ENCODE measurements around the gene NOC3L. TPM values are rescaled to one million over a fixed set of nuclear protein-coding genes. Genes with fewer than 3 reads are reported as not detected.

The NOC3L gene
- total RNA-seq, 2 donors from 2014 or later = 13.5 to 14.8 TPM

DNA sequence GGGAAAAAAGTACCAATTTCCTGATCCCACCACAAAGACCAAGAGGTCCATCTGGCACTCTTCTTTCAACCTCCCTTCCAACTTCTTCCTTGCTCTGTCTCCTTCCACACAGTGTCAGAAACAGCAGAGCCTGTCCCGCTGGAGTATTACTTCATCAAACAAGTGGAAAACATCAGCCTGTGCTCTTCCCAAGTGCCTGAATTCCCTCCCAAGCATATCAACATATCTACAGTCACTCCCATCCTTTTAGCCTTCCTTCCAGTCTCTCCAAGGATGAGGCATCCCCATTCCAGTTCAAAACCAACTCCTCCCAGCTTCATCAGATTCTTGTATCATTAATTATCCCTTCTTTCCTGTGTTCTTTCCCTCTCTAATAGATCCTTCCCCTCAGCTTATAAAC lies 1.7 kb upstream of the NOC3L start:
- no peaks in the 10 kb centered on the region for H3K36me3 ChIP-seq (replicated peaks in 1 of 2; ENCODE audit: insufficient read depth in 1 of 2, low read depth in 2 of 2)
- WGBS, 2 donors = 67 to 76% methylated on average over 1 of the region's 1 CpG
- intact Hi-C loops (cut with DNase I) = loop anchor here (10.0 kb wide), 1 partner anchor 80 kb away; no protein-coding TSS in a partner anchor
- no peaks in the 10 kb centered on the region for H3K9me3 ChIP-seq
- H3K27ac ChIP-seq = no peak overlapping the region
- no peak for DNase-seq
- ATAC-seq = no peak
- no peak overlapping the region for H3K4me3 ChIP-seq
- H3K27me3 ChIP-seq = no peaks in the 10 kb centered on the region
- H3K4me1 ChIP-seq = peaks cover 11% of the 10 kb centered on the region
- TF ChIP-seq POLR2A (IDR thresholded peaks at IDR 0.05) = no peak
- TF ChIP-seq, protein P1, sequence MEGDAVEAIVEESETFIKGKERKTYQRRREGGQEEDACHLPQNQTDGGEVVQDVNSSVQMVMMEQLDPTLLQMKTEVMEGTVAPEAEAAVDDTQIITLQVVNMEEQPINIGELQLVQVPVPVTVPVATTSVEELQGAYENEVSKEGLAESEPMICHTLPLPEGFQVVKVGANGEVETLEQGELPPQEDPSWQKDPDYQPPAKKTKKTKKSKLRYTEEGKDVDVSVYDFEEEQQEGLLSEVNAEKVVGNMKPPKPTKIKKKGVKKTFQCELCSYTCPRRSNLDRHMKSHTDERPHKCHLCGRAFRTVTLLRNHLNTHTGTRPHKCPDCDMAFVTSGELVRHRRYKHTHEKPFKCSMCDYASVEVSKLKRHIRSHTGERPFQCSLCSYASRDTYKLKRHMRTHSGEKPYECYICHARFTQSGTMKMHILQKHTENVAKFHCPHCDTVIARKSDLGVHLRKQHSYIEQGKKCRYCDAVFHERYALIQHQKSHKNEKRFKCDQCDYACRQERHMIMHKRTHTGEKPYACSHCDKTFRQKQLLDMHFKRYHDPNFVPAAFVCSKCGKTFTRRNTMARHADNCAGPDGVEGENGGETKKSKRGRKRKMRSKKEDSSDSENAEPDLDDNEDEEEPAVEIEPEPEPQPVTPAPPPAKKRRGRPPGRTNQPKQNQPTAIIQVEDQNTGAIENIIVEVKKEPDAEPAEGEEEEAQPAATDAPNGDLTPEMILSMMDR (IDR thresholded peaks at IDR 0.05) = no peak

DNA sequence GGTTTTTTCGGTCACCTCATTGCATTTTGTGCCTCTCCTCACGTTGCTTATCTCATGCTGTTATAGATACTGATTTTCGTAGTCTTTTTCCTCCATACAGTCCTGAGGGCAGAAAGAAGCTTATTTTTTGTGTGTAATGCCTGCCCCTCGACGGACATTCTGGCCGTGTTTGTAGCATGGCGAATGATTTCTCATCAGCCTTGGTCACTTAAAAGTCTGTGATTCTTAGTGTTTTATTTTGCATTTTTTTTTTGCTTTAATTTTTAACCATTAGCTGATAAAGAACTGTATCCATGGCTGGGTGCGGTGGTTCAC lies 469 bp upstream of the NOC3L start:
- Histone ChIP-seq H3K9me3 (no peaks in the 10 kb centered on the region), H3K4me3 (peak overlapping the region; percentile 42 to 56), H3K4me1 (peaks cover 11% of the 10 kb centered on the region), H3K36me3 (replicated peaks in 1 of 2; ENCODE audit: insufficient read depth in 1 of 2, low read depth in 2 of 2) (no peaks in the 10 kb centered on the region), H3K27me3 (no peaks in the 10 kb centered on the region), H3K27ac (peak overlapping the region in 3 of 4 donors; percentile 51 to 72 (median 70))
- DNase-seq (no peak), ATAC-seq (peak; percentile 28)
- TF ChIP-seq, protein P1 (IDR thresholded peaks at IDR 0.05) = no peak
- TF ChIP-seq POLR2A (IDR thresholded peaks at IDR 0.05) = no peak
- WGBS, 2 donors = 27 to 31% methylated on average over 8 of the region's 8 CpGs
- intact Hi-C loops (cut with DNase I) = loop anchor here (10.0 kb wide), 1 partner anchor 82 kb away; no protein-coding TSS in a partner anchor

DNA sequence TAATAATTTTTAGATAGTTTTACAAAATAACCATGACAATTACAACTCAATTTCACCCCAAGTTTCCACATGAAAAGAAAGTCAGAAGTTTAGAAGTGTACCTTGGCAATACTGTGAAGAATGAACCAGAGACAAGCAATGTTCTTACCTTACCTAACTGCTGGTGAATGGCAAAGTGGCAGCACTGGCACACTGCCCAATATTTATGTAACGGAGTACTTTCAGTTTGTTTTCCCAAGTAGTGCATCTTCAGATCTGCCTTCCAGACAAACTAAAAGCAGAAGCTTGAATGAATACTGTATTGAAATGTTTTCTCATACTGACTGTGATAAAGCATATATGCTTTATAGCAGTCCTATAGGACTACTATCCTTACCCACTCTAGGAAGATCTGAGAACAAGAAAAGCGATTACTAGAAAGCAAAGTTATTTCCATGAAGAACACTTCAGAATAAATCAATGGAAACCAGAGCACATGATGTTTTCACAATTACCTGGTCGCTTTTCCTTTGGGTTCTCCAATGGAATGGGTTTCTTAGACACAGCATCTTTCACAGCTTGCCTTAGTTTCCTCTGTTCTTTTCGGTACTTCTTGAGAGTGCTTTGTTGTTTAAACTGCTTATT lies 1.5 kb downstream of the NOC3L start:
- ATAC-seq (no peak), DNase-seq (peak; percentile 51 to 68 (median 54))
- Histone ChIP-seq H3K27ac (no peak overlapping the region), H3K9me3 (no peaks in the 10 kb centered on the region), H3K27me3 (no peaks in the 10 kb centered on the region), H3K4me3 (no peak overlapping the region), H3K36me3 (replicated peaks in 1 of 2; ENCODE audit: insufficient read depth in 1 of 2, low read depth in 2 of 2) (peaks cover 0 to 6% of the 10 kb centered on the region in 2 donors), H3K4me1 (peaks cover 11% of the 10 kb centered on the region)
- WGBS, 2 donors = 63% methylated on average over 4 of the region's 4 CpGs
- intact Hi-C loops (cut with DNase I) = loop anchor here (10.0 kb wide), 1 partner anchor 84 kb away; no protein-coding TSS in a partner anchor
- TF ChIP-seq POLR2A (IDR thresholded peaks at IDR 0.05) = no peak
- TF ChIP-seq, protein P1 (IDR thresholded peaks at IDR 0.05) = no peak

DNA sequence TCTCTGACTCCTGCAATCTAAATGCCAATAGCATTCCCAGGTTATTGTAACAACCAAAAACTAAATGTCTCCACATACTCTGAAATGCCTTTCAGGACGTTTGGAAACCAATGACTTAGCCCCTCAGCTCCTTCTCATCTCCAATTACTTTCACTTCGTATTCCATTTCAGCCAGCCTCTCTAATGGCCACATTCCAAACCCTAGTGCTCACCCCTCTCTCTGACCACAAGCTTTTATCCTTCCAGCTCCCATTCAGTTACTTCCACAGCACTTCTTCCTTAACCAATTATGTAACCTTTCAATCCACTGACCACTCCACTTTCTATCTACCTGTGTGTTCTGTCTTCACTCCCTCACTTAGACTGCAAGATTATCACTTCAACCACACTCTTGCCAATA lies 4.3 kb downstream of the NOC3L start:
- H3K4me1 ChIP-seq = peaks cover 11% of the 10 kb centered on the region
- 67 to 75% methylated on average over 2 of the region's 2 CpGs for WGBS, 2 donors
- H3K27me3 ChIP-seq = no peaks in the 10 kb centered on the region
- ATAC-seq (no peak), DNase-seq (no peak)
- no peak overlapping the region for H3K27ac ChIP-seq
- intact Hi-C loops (cut with DNase I) = no loop called here
- no peaks in the 10 kb centered on the region for H3K9me3 ChIP-seq
- H3K36me3 ChIP-seq (replicated peaks in 1 of 2; ENCODE audit: insufficient read depth in 1 of 2, low read depth in 2 of 2) = peaks cover 0 to 8% of the 10 kb centered on the region in 2 donors
- H3K4me3 ChIP-seq = no peak overlapping the region
- TF ChIP-seq, protein P1 (IDR thresholded peaks at IDR 0.05) = no peak
- no peak for TF ChIP-seq POLR2A (IDR thresholded peaks at IDR 0.05)

DNA sequence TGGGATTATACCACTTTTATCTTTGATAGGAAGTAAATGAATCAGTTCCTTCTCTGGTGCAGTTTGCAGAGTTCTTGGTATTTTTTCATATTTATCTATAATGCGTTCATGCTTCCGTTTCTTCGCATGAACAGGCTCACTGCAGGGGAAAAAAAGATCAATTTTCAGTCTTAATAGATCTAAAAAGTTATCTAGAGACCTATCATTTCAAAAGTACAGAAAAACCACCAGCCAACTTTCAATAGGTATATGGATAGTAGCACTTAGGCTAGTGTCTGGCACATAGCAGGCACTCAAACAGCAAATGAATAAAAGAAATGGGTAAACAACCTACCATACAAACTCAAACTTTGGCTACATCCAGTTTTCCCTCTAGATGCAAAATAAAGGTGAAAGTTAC lies 5.5 kb downstream of the NOC3L start:
- TF ChIP-seq, protein P1 (IDR thresholded peaks at IDR 0.05) = no peak
- no peak for TF ChIP-seq POLR2A (IDR thresholded peaks at IDR 0.05)
- no peak for DNase-seq

More for the DNA sequence above, 5.5 kb downstream of the NOC3L start:
- H3K4me1 ChIP-seq = peaks cover 11% of the 10 kb centered on the region
- no peaks in the 10 kb centered on the region for H3K9me3 ChIP-seq
- H3K27me3 ChIP-seq = no peaks in the 10 kb centered on the region
- no peak overlapping the region for H3K27ac ChIP-seq
- ATAC-seq = no peak
- intact Hi-C loops (cut with DNase I) = no loop called here
- peaks cover 0 to 8% of the 10 kb centered on the region in 2 donors for H3K36me3 ChIP-seq (replicated peaks in 1 of 2; ENCODE audit: insufficient read depth in 1 of 2, low read depth in 2 of 2)
- no peak overlapping the region for H3K4me3 ChIP-seq
- 94 to 97% methylated on average over 3 of the region's 3 CpGs for WGBS, 2 donors
